LHCN-M2 (cell line): ENCODE data around the gene MYOCD. TPM values are rescaled to one million over a fixed set of nuclear protein-coding genes. Genes with fewer than 3 reads are reported as not detected.

Source experiments
- DNase-seq: peaks from one replicate; pipeline ENCODE4 v3.0.0-alpha.2; 2012; ENCODE audit warnings: low read depth
- total RNA-seq: library from RNA; depleted of rRNA; stranded (reverse); fragments of >200 nt; gene quantifications from 2 replicates; pipeline ENCODE4 v1.2.3, GENCODE V29; 2014

MYOCD gene
- total RNA-seq, 1 experiment from 2014 or later = not detected

DNA sequence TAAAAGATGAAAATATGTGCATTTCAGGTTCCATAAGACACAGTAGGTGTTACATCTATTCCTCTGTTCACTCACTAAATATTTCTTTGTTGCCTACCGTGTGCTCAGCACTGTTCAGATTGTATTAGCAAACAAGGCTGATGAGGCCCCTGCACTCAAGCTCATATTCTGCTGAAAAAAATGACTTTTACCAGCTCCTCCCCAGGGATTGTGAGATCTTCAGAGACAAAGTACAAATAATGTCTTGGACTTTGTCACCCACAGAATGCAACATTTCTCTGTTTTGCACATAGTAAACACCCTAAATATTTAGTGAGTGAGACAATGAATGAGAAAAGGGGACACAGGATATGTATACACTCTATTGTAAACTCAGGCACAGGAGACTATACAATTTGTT is 21.9 kb upstream of the MYOCD start:
- DNase-seq = no peak

DNA sequence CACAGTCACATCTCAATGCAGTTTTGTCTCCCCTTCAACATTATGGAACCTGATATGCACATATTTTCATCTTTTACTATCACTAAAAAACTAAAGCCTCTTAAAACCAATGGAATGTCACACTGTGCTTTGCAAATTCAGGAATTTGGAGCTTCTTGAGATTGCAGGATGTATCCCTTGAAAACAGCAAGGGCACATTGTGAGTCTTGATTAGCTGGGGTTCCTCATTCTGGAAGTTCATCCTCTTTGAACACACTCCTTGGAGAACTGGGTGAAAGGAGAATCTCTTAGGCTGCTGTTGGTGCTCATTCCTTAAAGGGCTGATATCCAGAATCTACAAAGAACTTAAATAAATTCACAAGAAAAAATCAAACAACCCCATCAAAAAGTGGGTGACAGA is 21.1 kb upstream of the MYOCD start:
- no peak for DNase-seq

DNA sequence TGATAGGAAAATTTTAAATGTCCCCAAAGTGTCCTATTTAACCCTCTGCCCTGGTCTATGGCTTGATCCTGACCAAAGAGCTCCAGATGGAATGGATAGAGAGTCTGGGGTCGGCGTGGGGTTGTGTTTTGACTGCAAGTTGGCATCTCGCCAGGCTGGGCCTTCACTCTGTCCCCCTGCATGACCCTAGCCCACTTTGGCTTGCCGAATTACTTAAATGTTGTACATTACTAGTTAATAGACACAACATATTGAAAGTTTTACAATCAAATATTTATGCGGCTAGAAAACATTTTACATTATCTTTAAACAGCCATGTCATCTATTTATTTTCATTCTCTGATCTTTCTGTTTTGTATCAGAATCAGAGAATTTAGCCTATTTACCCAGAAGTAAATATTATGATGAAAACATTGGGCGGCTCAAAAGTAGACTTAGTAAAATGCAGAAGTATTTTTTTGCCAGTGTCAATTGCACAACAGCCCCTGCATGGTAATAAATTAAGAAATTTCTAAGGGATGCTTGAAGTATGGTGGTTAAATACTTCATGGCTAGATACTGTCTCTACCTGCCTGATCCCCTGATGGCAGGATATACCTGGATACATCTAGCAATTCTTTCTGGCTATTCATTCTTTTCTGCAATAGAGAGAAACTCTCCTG is 18.8 kb upstream of the MYOCD start:
- DNase-seq = no peak

- no peak for DNase-seq
These were observed 17.2 kb upstream of the MYOCD start for GRCh38 chr17:12648498-12648897.

DNA sequence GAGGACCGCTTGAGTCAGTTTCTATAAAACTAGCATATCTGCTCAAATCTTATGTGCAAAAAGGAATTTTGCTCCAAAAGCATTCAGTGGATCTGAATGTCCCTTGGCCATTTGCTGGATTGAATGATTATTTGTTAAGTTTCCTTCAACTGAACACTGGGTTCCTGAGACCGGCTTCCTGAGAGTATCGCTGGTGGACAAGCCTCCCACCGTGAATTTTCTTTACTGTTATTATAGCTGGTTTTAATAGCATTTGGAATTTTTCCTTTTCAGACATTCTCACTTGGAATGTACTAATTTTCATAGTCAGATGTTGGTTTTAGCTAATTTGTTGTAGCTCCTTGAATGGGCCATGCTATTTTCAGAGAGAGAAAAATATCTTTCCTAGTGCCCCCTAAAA is 9.8 kb upstream of the MYOCD start:
- DNase-seq = no peak

- no peak for DNase-seq
These were observed 9.3 kb upstream of the MYOCD start for GRCh38 chr17:12656354-12656753.

- no peak for DNase-seq
These were observed 6.2 kb upstream of the MYOCD start for GRCh38 chr17:12659500-12659899.

DNA sequence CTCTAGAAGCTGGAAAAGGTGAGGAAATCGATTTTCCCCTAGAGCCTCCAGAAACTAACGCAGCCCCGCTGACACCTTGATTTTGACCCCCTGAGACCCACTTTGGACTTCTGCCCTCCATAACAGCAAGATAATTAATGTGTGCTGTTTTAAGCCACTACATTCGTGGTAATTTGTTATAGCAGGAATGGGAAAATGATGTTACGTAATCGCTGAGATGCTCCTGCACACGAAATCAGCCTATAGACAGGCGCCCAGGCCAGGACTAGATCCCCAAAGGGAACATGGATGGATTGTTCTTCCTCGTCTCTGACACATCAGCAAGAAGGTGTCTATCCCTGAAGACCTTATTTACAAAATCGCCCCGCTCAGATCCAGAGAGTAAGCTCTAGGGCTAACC is 1.4 kb upstream of the MYOCD start:
- no peak for DNase-seq

DNA sequence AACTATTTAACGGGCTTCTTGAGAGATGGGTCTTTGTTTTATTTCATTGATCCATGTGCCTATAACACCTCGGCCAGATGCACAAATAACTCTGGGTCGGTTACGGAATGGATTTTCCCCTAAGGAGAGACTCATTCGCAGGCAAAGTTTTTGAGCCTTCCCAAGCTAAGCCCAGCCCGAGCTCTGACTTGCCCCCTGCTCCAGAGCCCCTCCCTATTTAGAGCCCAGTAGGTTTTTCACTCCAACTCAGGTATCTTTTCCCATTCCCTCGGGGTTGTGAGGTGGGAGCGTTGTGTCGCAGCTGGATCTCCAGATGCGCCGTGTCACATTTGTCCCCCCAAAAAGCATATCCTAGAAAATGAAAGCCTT is 812 bp upstream of the MYOCD start:
- DNase-seq = no peak

- no peak for DNase-seq
These were observed 1.0 kb downstream of the MYOCD start for GRCh38 chr17:12666718-12667117.

- DNase-seq = peak; percentile 42
These were observed 1.7 kb downstream of the MYOCD start for GRCh38 chr17:12667299-12667958.

- no peak for DNase-seq
These were observed 6.2 kb downstream of the MYOCD start for GRCh38 chr17:12671906-12672305.

DNA sequence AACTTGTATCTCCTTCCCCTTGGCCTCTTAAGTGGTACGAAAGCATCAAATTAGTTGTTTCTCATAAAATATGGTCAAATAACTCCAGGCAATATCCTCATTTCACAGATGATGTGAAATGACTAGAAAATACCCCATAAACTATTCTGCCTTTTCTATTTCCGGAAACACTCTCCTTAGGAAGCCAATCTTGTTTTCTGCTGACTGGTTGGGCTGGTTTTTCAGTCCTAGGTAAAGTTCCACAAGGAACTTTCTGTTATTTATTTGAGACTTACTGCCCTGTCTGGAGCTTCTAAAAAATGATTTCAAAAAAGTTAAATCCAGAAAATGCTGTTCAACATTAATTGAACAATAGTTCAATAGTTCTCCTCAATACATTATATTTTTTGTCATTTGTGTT is 7.3 kb downstream of the MYOCD start:
- DNase-seq = no peak

GRCh38 chr17:12673788-12674187 is 8.1 kb downstream of the MYOCD start:
- DNase-seq = no peak

GRCh38 chr17:12680407-12680897 is 14.8 kb downstream of the MYOCD start:
- no peak for DNase-seq

GRCh38 chr17:12680993-12681392 is 15.3 kb downstream of the MYOCD start:
- no peak for DNase-seq

- DNase-seq = no peak
These were observed 17.6 kb downstream of the MYOCD start for GRCh38 chr17:12683299-12683698.

DNA sequence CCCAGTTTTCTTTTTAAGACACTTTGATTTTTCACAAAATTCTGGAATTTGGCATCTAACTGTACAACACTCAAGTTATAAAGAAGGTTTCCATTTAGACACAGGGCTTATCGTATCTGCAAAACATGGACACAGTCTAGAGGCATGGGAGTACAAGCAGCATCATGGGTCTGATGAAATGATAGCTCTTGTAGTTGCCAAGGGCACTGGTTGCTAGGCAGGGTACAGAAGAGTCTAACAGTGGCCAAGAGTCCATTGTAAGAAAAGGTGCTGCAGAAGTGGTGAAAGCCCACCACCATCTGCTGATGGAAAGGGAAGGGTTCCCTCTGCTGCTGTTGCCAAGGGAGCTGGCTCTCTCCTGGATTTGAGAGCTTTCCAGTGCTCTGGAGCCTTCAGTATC is 20.8 kb downstream of the MYOCD start:
- DNase-seq = no peak

DNA sequence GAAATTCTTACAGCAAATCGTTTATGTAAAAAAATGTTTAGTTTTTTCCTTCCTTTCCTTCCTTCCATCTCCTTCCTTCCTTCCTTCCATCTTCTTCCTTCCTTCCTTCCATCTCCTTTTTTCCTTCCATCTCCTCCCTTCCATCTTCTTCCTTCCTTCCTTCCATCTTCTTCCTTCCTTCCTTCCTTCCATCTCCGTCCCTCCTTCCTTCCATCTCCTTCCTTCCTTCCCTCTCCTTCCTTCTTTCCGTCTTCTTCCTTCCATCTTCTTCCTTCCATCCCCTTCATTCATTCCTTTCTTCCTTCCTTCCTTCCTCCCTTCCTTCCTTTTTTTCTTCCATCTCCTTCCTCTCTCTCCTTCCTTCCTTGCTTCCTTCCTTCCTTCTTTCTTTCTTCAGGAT is 22.7 kb downstream of the MYOCD start:
- no peak for DNase-seq

GRCh38 chr17:12691173-12691572 is 25.5 kb downstream of the MYOCD start:
- DNase-seq = no peak

- DNase-seq = no peak
These were observed 27.9 kb downstream of the MYOCD start for GRCh38 chr17:12693640-12694039.

GRCh38 chr17:12706070-12706469 is 40.4 kb downstream of the MYOCD start:
- no peak for DNase-seq

- DNase-seq = peak; percentile 8
These were observed 43.4 kb downstream of the MYOCD start for GRCh38 chr17:12709063-12709462.

DNA sequence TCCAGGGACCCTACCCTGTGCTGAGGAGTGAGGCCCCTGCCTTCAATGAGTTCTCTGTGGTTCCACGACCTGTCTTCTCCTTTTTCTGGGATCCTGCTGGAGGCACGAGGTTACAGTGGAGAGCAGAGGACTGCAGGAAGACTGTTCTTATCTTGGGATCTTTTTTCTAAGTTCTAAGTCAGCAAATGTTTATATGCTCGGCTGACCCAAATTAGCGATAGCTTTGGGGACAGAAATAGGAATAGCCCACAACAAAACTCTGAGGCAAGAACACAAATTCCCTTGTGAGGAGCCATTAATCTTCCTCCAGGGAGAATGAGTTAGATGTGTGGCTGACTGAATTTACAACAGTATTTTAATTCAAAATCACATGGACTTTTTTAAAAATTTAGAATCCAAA is 46.7 kb downstream of the MYOCD start:
- DNase-seq = no peak
